Ascending aorta (tissue), 2 donors: Measurements from ENCODE around the gene TRIO. TPM values are rescaled to one million over a fixed set of nuclear protein-coding genes. Genes with fewer than 3 reads are reported as not detected.

Experiments
- DNase-seq, 2 donors: peaks; one replicate each; pipeline ENCODE4 v3.0.0-alpha.2; 2019; ENCODE audit warnings: low spot score in 2 of 2
- H3K27ac ChIP-seq, 2 donors: fragments of 200-600 bp; sonication (generic); one replicate each; pipeline ENCODE4 v1.5.1; 2016 to 2017; ENCODE audit warnings: mild to moderate bottlenecking in 1 of 2
- H3K27me3 ChIP-seq: fragments of 200-600 bp; sonication (generic); one replicate; pipeline ENCODE4 v1.5.1; 2017
- H3K36me3 ChIP-seq, 2 donors: fragments of 200-600 bp; sonication (generic); one replicate each; pipeline ENCODE4 v1.5.1; 2016
- H3K4me1 ChIP-seq, 2 donors: fragments of 200-600 bp; sonication (generic); one replicate each; pipeline ENCODE4 v1.5.1; 2016 to 2017; ENCODE audit warnings: mild to moderate bottlenecking in 1 of 2
- H3K4me3 ChIP-seq, 2 donors: fragments of 200-600 bp; sonication (generic); one replicate each; pipeline ENCODE4 v1.5.1; 2016 to 2017; ENCODE audit warnings: mild to moderate bottlenecking in 1 of 2
- H3K9me3 ChIP-seq, 2 donors: fragments of 200-600 bp; sonication (generic); one replicate each; pipeline ENCODE4 v1.5.1; 2016
- CTCF ChIP-seq, 3 experiments: fragments of 200-600 bp in 2 of 3; fragments of 450-650 bp in 1 of 3; sonication (generic) in 2 of 3; IDR thresholded peaks; one replicate each; pipeline ENCODE4 v1.5.1; 2016 to 2019; ENCODE audit warnings: antibody characterized with exemption in 3 of 3, mild to moderate bottlenecking in 1 of 3, moderate library complexity in 1 of 3
- intact Hi-C: fragments of 100-400 bp; cut with DNase I; formaldehyde crosslinking; loops from one replicate; pipeline ENCODE4 v1.15.1; 2023
- total RNA-seq: library from RNA; depleted of rRNA; stranded (reverse); fragments of >200 nt; gene quantifications from one replicate; pipeline ENCODE4 v1.1.0, GENCODE V29; 2016

The TRIO gene
- total RNA-seq, 1 donor from 2014 or later, result 262 TPM

GRCh38 chr5:14469551-14470377, 326.6 kb downstream of the TRIO start:
- H3K4me3 ChIP-seq, result no peak overlapping the region
- H3K27ac ChIP-seq, result no peak overlapping the region
- peaks cover 45 to 78% of the 10 kb centered on the region in 2 donors for H3K36me3 ChIP-seq
- intact Hi-C loops, result no loop called here
- H3K27me3 ChIP-seq, result no peaks in the 10 kb centered on the region
- H3K9me3 ChIP-seq, result no peaks in the 10 kb centered on the region
- no peaks in the 10 kb centered on the region for H3K4me1 ChIP-seq
- DNase-seq, result no peak
- no peak for TF ChIP-seq CTCF (IDR thresholded peaks at IDR 0.05)

GRCh38 chr5:14471507-14471906, 328.4 kb downstream of the TRIO start:
- intact Hi-C loops, result no loop called here
- DNase-seq, result no peak
- H3K4me1 ChIP-seq, result no peaks in the 10 kb centered on the region
- no peaks in the 10 kb centered on the region for H3K27me3 ChIP-seq
- peaks cover 47 to 78% of the 10 kb centered on the region in 2 donors for H3K36me3 ChIP-seq
- no peak for TF ChIP-seq CTCF (IDR thresholded peaks at IDR 0.05)
- no peaks in the 10 kb centered on the region for H3K9me3 ChIP-seq
- no peak overlapping the region for H3K27ac ChIP-seq
- H3K4me3 ChIP-seq, result no peak overlapping the region

GRCh38 chr5:14472986-14473567, 329.9 kb downstream of the TRIO start:
- Histone ChIP-seq H3K27ac (no peak overlapping the region), H3K4me1 (no peaks in the 10 kb centered on the region), H3K9me3 (no peaks in the 10 kb centered on the region), H3K4me3 (no peak overlapping the region), H3K36me3 (peaks cover 55 to 76% of the 10 kb centered on the region in 2 donors), H3K27me3 (no peaks in the 10 kb centered on the region)
- intact Hi-C loops, result no loop called here
- TF ChIP-seq CTCF (IDR thresholded peaks at IDR 0.05), result no peak
- no peak for DNase-seq

GRCh38 chr5:14475045-14475444, 331.9 kb downstream of the TRIO start:
- intact Hi-C loops, result no loop called here
- no peak overlapping the region for H3K4me3 ChIP-seq
- no peaks in the 10 kb centered on the region for H3K27me3 ChIP-seq
- no peak overlapping the region for H3K27ac ChIP-seq
- no peak for DNase-seq
- H3K36me3 ChIP-seq, result peaks cover 57 to 87% of the 10 kb centered on the region in 2 donors
- no peaks in the 10 kb centered on the region for H3K4me1 ChIP-seq
- no peaks in the 10 kb centered on the region for H3K9me3 ChIP-seq
- no peak for TF ChIP-seq CTCF (IDR thresholded peaks at IDR 0.05)

GRCh38 chr5:14476786-14477435, 333.8 kb downstream of the TRIO start:
- H3K36me3 ChIP-seq, result peaks cover 67 to 92% of the 10 kb centered on the region in 2 donors

More at GRCh38 chr5:14476786-14477435, 333.8 kb downstream of the TRIO start:
- no peak for DNase-seq
- Histone ChIP-seq H3K27me3 (no peaks in the 10 kb centered on the region), H3K4me3 (no peak overlapping the region), H3K27ac (no peak overlapping the region), H3K9me3 (no peaks in the 10 kb centered on the region), H3K4me1 (no peaks in the 10 kb centered on the region)
- intact Hi-C loops, result no loop called here
- TF ChIP-seq CTCF (IDR thresholded peaks at IDR 0.05), result no peak
